ENCODE measurements around the gene GFM1. TPM values are rescaled to one million over a fixed set of nuclear protein-coding genes. Genes with fewer than 3 reads are reported as not detected.
A peak's percentile ranks its signal among the peaks of the same experiment; 100 is the strongest.

The GFM1 gene
- 10 to 100 TPM; 39.0 to 46.8 (median 40.1) TPM for total RNA-seq
- total RNA-seq (2013) = 51.0 TPM
- 42.8 to 260 (median 73.1) reads per million in 29 experiments for total RNA-seq

GRCh38 chr3:158644345-158644908 lies at the start of gene GFM1:
Gene GFM1 (plus strand): TSS chr3:158644527. CDS start chr3:158644635, 108 bp downstream.
- H3K4me1 ChIP-seq (ENCODE audit: control insufficient read depth in 1 of 2, extremely low read depth in 1 of 2, insufficient read depth in 2 of 2, low read length in 2 of 2) = peaks cover 6 to 19% of the 10 kb centered on the region in 2 experiments
- peaks cover 0 to 22% of the 10 kb centered on the region in 2 donors for H3K36me3 ChIP-seq (ENCODE audit: control insufficient read depth in 2 of 2, extremely low read depth in 1 of 2, insufficient read depth in 1 of 2, low read length in 1 of 2)
- under 1% methylated on average over 42 of the region's 42 CpGs for WGBS (ENCODE audit: insufficient coverage)
- peak within 1 kb of the TSS; percentile 89 to 97 (median 96) for H3K4me3 Mint-ChIP-seq
- ChIA-PET CTCF (interaction anchor here (0.5 to 4.7 kb wide), 22 partner anchors 10 to 1920 kb away, joined by 3 to 59 read pairs (median 4); partner anchors contain the start of genes LXN (in 1 of the 2), MFSD1 (in 1 of the 2), RSRC1 (in 1 of the 2) and TRIM59 (in 1 of the 2)), POLR2A (interaction anchor here (0.6 to 2.2 kb wide), 5 partner anchors 10 to 1483 kb away, joined by 3 to 12 read pairs (median 6); partner anchors contain the start of gene MFSD1 (in 1 of the 2))
- ATAC-seq (replicated peaks in 1 of 4) = peak; percentile 94 to 98 (median 96)
- peak within 1 kb of the TSS; percentile 40 for H3K27ac ChIP-seq (ENCODE audit: low read length)
- H3K9me3 ChIP-seq = no peaks in the 10 kb centered on the region
- H3K27ac Mint-ChIP-seq = peak within 1 kb of the TSS; percentile 88 to 94
- no peaks in the 10 kb centered on the region for H3K27me3 ChIP-seq (replicated peaks in 1 of 2; ENCODE audit: control insufficient read depth in 2 of 2, extremely low read depth in 1 of 2, insufficient read depth in 2 of 2, low read length in 1 of 2)
- peak within 1 kb of the TSS; percentile 74 to 99 for H3K4me3 ChIP-seq (ENCODE audit: control insufficient read depth in 1 of 2, extremely low read depth in 1 of 2, low read length in 1 of 2)
- no peaks in the 10 kb centered on the region for H3K27me3 Mint-ChIP-seq
- H3K4me1 Mint-ChIP-seq = peaks cover 38 to 53% (median 48%) of the 10 kb centered on the region in 3 donors
- H3K9me3 Mint-ChIP-seq = no peaks in the 10 kb centered on the region
- DNase-seq = peak; percentile 73 to 95 (median 87)
- H3K36me3 Mint-ChIP-seq = peaks cover 21% of the 10 kb centered on the region

DNA sequence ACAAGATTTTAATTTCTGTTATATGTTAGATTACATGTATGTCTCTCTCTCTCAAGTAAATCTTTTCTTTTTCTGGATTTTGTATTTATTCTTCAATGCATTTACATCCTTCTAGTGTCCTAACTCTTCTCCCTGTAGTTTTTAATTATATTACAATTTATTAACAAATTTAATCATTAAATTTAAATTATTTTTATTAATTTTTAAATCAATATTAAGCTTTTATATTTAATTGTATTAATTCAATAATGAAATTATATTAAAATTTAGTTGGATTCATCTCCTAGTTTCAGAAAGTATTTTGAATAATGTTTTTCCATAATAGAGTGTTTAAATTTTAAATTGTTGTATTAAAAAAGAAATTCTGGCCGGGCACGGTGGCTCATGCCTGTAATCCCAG lies 43.5 kb upstream of the GFM1 start:
- Mint-ChIP-seq H3K36me3 (no peaks in the 10 kb centered on the region), H3K27me3 (peaks cover 0 to 3% of the 10 kb centered on the region in 2 donors), H3K27ac (no peak overlapping the region), H3K9me3 (no peaks in the 10 kb centered on the region), H3K4me1 (no peaks in the 10 kb centered on the region), H3K4me3 (no peak overlapping the region)
- Histone ChIP-seq H3K27ac (ENCODE audit: low read length) (no peak overlapping the region), H3K4me1 (ENCODE audit: control insufficient read depth in 1 of 2, extremely low read depth in 1 of 2, insufficient read depth in 2 of 2, low read length in 2 of 2) (no peaks in the 10 kb centered on the region), H3K4me3 (ENCODE audit: control insufficient read depth in 1 of 2, extremely low read depth in 1 of 2, low read length in 1 of 2) (no peak overlapping the region), H3K36me3 (ENCODE audit: control insufficient read depth in 2 of 2, extremely low read depth in 1 of 2, insufficient read depth in 1 of 2, low read length in 1 of 2) (no peaks in the 10 kb centered on the region), H3K9me3 (no peaks in the 10 kb centered on the region), H3K27me3 (replicated peaks in 1 of 2; ENCODE audit: control insufficient read depth in 2 of 2, extremely low read depth in 1 of 2, insufficient read depth in 2 of 2, low read length in 1 of 2) (peaks cover 0 to 2% of the 10 kb centered on the region in 2 experiments)
- ATAC-seq (replicated peaks in 1 of 4) (no peak), DNase-seq (no peak)
- POLR2A ChIA-PET = interaction anchor here in 1 of 2 donors (0.6 kb wide), 1 partner anchor 789 kb away, joined by 4 read pairs; no protein-coding TSS in a partner anchor
- 100% methylated on average over 2 of the region's 2 CpGs for WGBS (ENCODE audit: insufficient coverage)
- CTCF ChIA-PET = interaction anchor here in 1 of 2 donors (1.0 kb wide), 1 partner anchor 47 kb away, joined by 3 read pairs; no protein-coding TSS in a partner anchor

DNA sequence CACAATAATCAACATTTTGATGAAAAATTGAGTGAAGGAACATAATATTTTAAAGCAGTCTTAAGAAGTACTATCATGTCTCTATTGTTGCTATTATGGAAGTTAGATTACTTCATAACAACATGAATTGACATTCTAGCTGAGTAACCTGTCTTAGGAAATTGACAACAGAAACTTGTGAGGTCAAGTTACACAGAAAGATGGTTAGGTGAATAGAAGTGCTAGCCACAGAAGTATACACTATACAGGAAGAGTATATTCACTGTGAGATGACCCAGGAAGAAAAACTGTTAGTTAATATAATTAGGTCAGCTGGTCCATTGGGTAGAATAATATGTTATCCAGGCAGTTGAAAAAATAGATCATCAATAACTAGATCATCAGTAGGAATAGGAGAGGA lies 42.1 kb upstream of the GFM1 start:
- POLR2A ChIA-PET = no interaction called here
- H3K36me3 ChIP-seq (ENCODE audit: control insufficient read depth in 2 of 2, extremely low read depth in 1 of 2, insufficient read depth in 1 of 2, low read length in 1 of 2) = no peaks in the 10 kb centered on the region
- ATAC-seq (replicated peaks in 1 of 4) = no peak
- Mint-ChIP-seq H3K4me1 (no peaks in the 10 kb centered on the region), H3K9me3 (no peaks in the 10 kb centered on the region), H3K27me3 (peaks cover 0 to 3% of the 10 kb centered on the region in 2 donors), H3K36me3 (no peaks in the 10 kb centered on the region), H3K4me3 (no peak overlapping the region), H3K27ac (no peak overlapping the region)
- no peak overlapping the region for H3K27ac ChIP-seq (ENCODE audit: low read length)
- DNase-seq = no peak
- CTCF ChIA-PET = no interaction called here
- H3K4me1 ChIP-seq (ENCODE audit: control insufficient read depth in 1 of 2, extremely low read depth in 1 of 2, insufficient read depth in 2 of 2, low read length in 2 of 2) = no peaks in the 10 kb centered on the region
- no peak overlapping the region for H3K4me3 ChIP-seq (ENCODE audit: control insufficient read depth in 1 of 2, extremely low read depth in 1 of 2, low read length in 1 of 2)
- H3K9me3 ChIP-seq = no peaks in the 10 kb centered on the region
- peaks cover 0 to 2% of the 10 kb centered on the region in 2 experiments for H3K27me3 ChIP-seq (replicated peaks in 1 of 2; ENCODE audit: control insufficient read depth in 2 of 2, extremely low read depth in 1 of 2, insufficient read depth in 2 of 2, low read length in 1 of 2)

DNA sequence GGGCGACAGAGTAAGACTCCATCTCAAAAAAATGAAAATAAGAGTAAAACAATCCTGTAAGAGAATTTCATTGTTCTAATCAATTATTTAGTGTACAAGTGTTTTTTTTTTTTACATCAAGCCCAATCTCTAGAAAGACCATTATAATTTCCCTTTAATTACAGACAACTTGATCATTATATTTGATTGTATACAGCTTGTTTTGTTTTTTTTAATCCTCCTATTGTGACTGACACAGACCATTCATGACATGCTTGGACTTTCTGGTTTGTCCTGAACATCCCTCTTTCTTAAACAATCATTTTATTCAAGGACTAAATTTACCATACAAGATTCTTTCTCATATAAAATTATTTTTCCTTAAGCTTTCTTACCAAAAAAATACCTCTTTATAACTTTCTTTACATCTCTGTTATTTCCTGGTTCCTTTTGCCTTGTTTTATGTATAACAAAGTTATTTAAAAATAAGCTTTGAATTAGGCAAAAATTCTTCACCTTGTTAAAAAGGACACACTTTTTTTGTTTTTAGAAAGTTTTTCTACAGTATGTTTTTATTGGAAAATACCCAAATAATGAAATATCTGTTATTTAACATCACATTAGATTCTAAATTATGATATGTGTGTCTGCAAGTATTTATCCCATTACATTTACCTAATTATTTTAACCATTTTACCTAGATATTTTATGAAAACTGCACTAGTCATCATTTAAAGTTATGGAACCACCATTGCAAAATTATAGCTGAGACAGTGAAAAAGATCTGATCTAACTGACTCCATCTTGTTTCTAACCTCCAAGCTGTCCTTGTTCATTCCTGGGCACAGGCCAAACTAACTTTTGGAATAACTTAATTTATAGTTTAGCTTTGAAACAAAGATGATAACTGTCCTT lies 26.1 kb upstream of the GFM1 start:
- Histone ChIP-seq H3K36me3 (ENCODE audit: control insufficient read depth in 2 of 2, extremely low read depth in 1 of 2, insufficient read depth in 1 of 2, low read length in 1 of 2) (no peaks in the 10 kb centered on the region), H3K4me1 (ENCODE audit: control insufficient read depth in 1 of 2, extremely low read depth in 1 of 2, insufficient read depth in 2 of 2, low read length in 2 of 2) (no peaks in the 10 kb centered on the region), H3K27ac (ENCODE audit: low read length) (no peak overlapping the region), H3K27me3 (replicated peaks in 1 of 2; ENCODE audit: control insufficient read depth in 2 of 2, extremely low read depth in 1 of 2, insufficient read depth in 2 of 2, low read length in 1 of 2) (peaks cover 0 to 16% of the 10 kb centered on the region in 2 experiments), H3K4me3 (ENCODE audit: control insufficient read depth in 1 of 2, extremely low read depth in 1 of 2, low read length in 1 of 2) (no peak overlapping the region), H3K9me3 (no peaks in the 10 kb centered on the region)
- Mint-ChIP-seq H3K36me3 (no peaks in the 10 kb centered on the region), H3K4me3 (no peak overlapping the region), H3K9me3 (peaks cover 0 to 10% (median 5%) of the 10 kb centered on the region in 3 donors), H3K27ac (no peak overlapping the region), H3K4me1 (peaks cover 0 to 1% (median 0%) of the 10 kb centered on the region in 3 donors), H3K27me3 (peaks cover 6 to 16% of the 10 kb centered on the region in 2 donors)
- DNase-seq (no peak), ATAC-seq (replicated peaks in 1 of 4) (no peak)
- WGBS (ENCODE audit: insufficient coverage) = no CpG with 5 or more reads among the region's 1 CpG
- ChIA-PET POLR2A (interaction anchor here (0.5 to 0.7 kb wide), 2 partner anchors 10 to 521 kb away, joined by 3 to 4 read pairs; no protein-coding TSS in a partner anchor), CTCF (no interaction called here)

DNA sequence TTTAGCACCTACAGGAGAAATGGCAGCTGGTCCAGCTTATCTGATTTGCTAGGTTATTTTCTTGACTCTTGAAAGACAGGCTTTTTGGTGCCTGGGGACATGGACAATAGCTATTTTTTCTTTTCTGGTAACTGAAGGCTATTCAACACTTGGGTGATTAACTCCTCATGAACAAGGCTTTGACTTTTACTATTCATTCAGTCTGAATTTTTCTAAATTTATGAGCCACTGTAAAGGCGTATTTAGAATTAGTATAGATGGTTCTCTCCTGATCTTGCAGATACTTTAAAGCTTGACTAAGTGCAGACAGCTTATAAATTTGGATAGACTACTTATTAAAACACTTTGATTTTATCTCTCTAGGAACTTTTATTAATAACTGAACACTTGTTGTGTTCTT lies 18.4 kb upstream of the GFM1 start:
- ChIA-PET CTCF (no interaction called here), POLR2A (no interaction called here)
- peaks cover 33 to 35% of the 10 kb centered on the region in 2 donors for H3K27me3 Mint-ChIP-seq
- H3K27ac Mint-ChIP-seq = no peak overlapping the region
- no peak for DNase-seq
- H3K4me3 ChIP-seq (ENCODE audit: control insufficient read depth in 1 of 2, extremely low read depth in 1 of 2, low read length in 1 of 2) = no peak overlapping the region
- no peaks in the 10 kb centered on the region for H3K4me1 ChIP-seq (ENCODE audit: control insufficient read depth in 1 of 2, extremely low read depth in 1 of 2, insufficient read depth in 2 of 2, low read length in 2 of 2)
- WGBS (ENCODE audit: insufficient coverage) = no CpG with 5 or more reads among the region's 1 CpG
- peaks cover 0 to 17% of the 10 kb centered on the region in 2 experiments for H3K27me3 ChIP-seq (replicated peaks in 1 of 2; ENCODE audit: control insufficient read depth in 2 of 2, extremely low read depth in 1 of 2, insufficient read depth in 2 of 2, low read length in 1 of 2)
- H3K27ac ChIP-seq (ENCODE audit: low read length) = no peak overlapping the region
- no peaks in the 10 kb centered on the region for H3K36me3 ChIP-seq (ENCODE audit: control insufficient read depth in 2 of 2, extremely low read depth in 1 of 2, insufficient read depth in 1 of 2, low read length in 1 of 2)
- H3K9me3 ChIP-seq = no peaks in the 10 kb centered on the region
- peaks cover 0 to 1% (median 0%) of the 10 kb centered on the region in 3 donors for H3K4me1 Mint-ChIP-seq
- H3K36me3 Mint-ChIP-seq = no peaks in the 10 kb centered on the region
- H3K4me3 Mint-ChIP-seq = no peak overlapping the region
- H3K9me3 Mint-ChIP-seq = peaks cover 0 to 5% (median 0%) of the 10 kb centered on the region in 3 donors
- ATAC-seq (replicated peaks in 1 of 4) = no peak

DNA sequence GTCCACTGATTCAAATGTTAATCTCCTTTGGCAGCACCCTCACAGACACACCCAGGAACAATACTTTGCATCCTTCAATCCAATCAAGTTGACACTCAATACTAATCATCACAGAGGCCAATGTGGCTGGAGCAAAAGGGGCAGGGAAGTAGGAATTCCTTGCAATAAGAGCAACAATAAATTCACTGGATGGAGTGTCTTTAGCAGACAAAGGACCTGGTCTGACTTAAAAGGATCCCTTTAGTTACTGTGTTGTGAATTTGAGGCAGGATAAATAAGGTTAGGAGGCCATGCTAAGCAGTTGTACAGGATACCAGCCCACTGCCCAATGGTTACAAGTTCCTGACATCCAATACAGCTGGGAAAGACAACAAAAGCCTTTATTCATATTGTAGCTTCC lies 12.3 kb upstream of the GFM1 start:
- peaks cover 33 to 40% of the 10 kb centered on the region in 2 donors for H3K27me3 Mint-ChIP-seq
- Histone ChIP-seq H3K4me3 (ENCODE audit: control insufficient read depth in 1 of 2, extremely low read depth in 1 of 2, low read length in 1 of 2) (no peak overlapping the region), H3K27ac (ENCODE audit: low read length) (no peak overlapping the region), H3K4me1 (ENCODE audit: control insufficient read depth in 1 of 2, extremely low read depth in 1 of 2, insufficient read depth in 2 of 2, low read length in 2 of 2) (no peaks in the 10 kb centered on the region), H3K36me3 (ENCODE audit: control insufficient read depth in 2 of 2, extremely low read depth in 1 of 2, insufficient read depth in 1 of 2, low read length in 1 of 2) (no peaks in the 10 kb centered on the region), H3K27me3 (replicated peaks in 1 of 2; ENCODE audit: control insufficient read depth in 2 of 2, extremely low read depth in 1 of 2, insufficient read depth in 2 of 2, low read length in 1 of 2) (peaks cover 0 to 8% of the 10 kb centered on the region in 2 experiments), H3K9me3 (no peaks in the 10 kb centered on the region)
- no peaks in the 10 kb centered on the region for H3K9me3 Mint-ChIP-seq
- H3K36me3 Mint-ChIP-seq = peaks cover 5% of the 10 kb centered on the region
- H3K27ac Mint-ChIP-seq = no peak overlapping the region
- ATAC-seq (replicated peaks in 1 of 4) (no peak), DNase-seq (no peak)
- H3K4me1 Mint-ChIP-seq = peaks cover 0 to 3% (median 0%) of the 10 kb centered on the region in 3 donors
- POLR2A ChIA-PET = no interaction called here
- H3K4me3 Mint-ChIP-seq = no peak overlapping the region
- CTCF ChIA-PET = no interaction called here

Measured in T-cell (primary cell).